DMS 273 (cell line): ENCODE measurements around the gene SEMA3B.
"Not testable (repeated sequence)": the region's sequence is repeated elsewhere in the genome, so short reads cannot be mapped to it uniquely, and the experiment has no call there.

Experiments
- DNase-seq: peaks from one replicate; lab custom pipeline; 2025; ENCODE audit not compliant: unreplicated experiment; lab: John Stamatoyannopoulos, UW

Gene SEMA3B

DNA sequence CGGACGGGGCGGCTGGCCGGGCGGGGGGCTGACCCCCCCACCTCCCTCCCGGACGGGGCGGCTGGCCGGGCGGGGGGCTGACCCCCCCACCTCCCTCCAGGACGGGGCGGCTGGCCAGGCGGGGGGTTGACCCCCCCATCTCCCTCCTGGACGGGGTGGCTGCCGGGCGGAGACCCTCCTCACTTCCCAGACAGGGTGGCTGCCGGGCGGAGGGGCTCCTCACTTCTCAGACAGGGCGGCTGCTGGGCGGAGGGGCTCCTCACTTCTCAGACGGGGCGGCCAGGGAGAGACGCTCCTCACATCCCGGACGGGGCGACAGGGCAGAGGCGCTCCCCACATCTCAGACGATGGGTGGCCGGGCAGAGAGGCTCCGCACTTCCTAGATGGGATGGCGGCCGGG lies 43.1 kb downstream of the SEMA3B start:
- not testable (repeated sequence) for DNase-seq

DNA sequence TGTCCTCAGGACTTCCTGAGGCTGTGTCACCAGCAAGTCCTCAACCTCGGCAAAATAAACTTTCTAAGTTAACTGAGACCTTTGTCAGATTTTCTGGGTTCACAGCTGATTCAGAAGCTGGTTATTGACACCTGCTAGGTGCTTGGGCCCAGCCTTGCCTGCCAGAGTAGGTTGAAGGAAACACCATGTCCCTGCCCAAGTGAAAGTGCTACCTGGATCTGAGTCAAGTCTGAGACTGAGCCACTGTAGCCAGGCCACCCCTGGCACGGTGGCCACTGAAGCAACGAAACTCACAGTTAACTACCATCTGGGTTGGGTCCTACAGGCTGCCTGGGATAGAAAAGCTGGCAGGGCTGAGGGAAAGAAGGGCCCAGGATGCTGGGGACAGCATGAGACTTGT lies 45.4 kb downstream of the SEMA3B start:
- no peak for DNase-seq

DNA sequence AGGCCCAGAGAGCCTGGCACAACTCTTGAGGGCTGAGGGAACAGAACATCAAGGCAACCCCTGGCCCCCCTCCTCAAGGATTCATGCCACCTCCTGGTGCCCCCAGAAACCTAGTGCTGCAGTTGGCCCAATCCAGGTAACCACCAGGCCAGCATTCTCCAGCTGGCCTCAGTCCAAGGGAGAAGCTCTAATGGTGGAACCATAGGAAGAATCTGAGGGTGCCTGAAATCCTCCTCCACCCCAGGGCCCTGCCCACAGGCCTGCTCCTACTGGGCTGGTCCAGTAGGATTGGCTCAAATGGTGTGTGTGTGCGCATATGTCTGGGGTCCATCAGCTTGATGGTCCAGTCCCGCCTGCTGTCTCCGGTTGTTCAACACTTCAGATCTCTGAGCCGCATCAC lies 45.9 kb downstream of the SEMA3B start:
- no peak for DNase-seq

DNA sequence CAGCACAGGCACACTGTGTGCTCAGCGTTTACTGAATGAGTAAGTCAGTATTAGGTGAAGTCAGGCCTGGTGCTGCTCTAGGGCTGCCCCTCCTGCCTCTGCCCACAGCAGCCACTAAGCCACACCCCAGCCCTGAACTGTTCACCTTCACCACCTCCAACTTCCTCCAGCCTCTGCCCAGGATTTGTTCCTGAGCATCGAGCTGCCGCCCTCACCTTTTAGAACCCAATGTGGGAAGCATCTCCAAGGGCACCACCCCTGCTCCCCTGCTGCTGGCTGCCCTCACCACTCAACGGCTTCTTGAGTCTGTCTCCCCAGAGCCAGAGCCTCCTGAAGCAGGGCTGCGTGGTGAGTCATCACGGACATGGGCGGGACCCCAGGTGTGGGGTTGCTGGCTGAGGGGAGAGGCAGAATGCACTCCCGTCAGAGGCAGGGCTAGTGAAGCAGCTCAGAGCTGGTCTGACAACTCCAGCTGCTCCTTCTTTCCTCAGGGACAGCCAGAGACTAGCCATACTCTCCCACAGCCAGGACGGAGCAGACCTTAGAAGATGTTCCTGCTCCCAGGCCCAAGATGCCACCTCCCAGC lies 47.8 kb downstream of the SEMA3B start:
- DNase-seq = peak; percentile 37

DNA sequence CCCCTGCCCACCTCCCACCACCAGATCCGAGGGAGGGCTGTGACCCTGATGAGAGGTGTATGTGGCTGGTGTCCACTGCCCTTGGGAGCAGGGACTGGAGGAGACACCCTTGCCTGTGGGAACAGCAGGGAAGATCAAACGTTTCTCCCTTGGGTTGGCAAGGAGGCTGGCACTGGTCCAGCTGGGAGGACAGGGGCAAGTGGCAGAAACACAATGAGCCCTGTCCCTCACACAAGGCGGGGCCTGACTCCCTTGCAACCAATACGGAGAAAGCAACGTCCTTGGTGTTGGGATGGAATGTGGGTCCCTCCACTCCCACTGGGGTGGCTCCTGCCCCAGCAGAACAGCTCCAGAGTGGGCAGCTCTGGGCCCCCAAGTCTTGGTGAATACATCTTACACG lies 48.4 kb downstream of the SEMA3B start:
- no peak for DNase-seq

DNA sequence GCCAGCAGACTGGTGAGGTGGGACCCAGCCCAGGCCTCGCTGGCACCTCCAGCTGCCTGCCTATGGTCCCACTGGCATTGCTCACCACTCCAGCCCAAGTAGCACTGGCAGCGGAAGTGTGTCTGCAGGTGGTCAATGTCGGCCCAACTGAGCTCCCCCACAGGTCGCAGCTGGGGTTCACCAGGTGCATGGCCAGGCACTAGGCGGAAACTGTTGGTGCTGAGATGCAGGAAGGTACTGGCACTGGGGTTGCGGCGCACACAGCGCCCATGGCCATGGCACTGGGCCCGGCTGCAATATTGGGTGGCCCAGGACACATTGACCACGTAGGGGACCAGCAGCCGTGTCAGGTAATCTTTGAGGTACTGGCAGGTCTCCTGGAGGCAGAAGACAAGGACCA lies 49.2 kb downstream of the SEMA3B start:
- no peak for DNase-seq

DNA sequence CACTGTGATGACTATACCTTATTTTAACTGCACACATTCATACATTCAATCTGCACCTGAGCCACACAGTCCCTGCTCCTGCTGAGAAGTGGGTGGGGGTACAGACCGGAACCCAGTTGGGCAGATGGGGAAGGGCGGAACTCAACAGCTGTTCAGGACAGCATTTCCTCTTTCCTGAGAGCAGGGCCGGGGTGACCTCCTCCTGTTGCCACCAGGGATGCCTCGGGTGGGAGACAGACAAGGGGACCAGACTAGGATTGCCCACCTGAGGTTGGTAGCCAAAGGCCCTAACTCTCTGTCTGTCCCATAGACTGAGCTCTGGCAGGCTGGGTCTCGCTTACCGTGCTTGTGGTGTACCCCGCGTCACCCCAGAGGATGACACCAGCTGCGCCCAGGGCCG lies 49.7 kb downstream of the SEMA3B start:
- DNase-seq = no peak

DNA sequence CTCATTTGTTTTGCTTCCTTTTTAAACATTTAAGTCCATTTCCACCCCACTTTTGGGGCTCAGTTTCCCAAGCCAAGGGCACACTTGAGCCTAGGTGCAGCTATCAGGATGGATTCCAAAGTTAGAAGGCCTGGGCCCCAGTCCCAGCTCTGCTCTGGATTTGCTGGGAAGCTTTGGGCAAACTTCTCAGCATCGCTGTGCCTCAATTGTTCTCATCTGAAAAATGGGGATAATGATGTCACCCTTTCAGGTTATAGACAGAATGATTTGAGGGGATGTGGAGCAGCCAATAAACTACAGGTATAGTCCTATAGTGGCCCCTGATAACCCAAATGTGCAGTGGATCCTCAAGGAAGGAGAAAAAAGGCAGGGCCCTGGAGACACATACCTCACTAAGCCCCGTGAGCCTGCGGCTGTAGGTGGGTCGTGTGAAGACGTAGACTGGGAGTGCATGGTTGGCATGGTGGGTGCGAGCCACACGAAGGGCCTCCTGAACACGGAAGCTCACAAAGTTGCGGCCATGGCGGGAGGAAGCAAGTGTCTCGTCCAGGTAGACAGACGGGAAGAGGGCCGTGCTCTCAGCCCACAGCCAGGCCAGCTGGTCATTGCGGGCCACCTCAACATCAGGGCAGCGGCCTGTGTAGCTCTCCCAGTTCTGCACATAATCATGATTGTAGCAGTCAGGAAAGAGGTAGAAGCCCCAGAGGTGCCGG lies 50.4 kb downstream of the SEMA3B start:
- DNase-seq = no peak

DNA sequence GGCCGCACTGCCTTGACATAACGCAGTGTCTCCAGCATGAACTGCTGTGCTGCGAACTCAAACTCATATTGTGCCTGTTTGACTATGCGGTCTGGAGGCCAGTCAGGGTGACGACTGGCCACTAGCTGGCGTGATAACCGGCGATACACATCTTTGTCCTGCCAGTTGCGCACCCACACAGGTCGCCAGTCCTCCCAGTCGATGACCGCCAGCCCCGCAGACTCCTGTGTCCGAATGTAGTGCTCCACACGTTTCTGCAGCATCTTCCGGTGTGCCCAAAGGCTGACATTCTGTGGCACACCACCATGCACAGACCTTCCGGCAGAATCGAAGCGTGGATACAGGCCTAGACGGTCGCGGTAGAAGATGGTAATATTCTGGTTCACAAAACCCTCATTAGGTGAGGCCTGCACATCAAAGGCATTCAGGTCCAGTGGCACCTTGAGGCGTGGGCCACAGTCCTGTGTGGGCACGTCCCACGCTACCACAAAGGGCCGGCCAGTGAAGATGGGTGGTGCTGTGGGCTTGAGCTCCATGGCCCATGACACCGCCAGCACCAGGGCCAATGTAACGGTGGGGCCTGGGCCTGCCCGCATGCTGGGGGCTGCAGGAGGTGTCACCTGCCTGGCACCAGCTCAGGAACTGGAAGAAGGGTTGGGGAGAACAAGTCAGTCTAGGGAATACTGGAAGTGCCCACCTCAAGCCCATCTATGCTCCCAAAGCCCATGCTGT lies 51.1 kb downstream of the SEMA3B start:
- DNase-seq = no peak

DNA sequence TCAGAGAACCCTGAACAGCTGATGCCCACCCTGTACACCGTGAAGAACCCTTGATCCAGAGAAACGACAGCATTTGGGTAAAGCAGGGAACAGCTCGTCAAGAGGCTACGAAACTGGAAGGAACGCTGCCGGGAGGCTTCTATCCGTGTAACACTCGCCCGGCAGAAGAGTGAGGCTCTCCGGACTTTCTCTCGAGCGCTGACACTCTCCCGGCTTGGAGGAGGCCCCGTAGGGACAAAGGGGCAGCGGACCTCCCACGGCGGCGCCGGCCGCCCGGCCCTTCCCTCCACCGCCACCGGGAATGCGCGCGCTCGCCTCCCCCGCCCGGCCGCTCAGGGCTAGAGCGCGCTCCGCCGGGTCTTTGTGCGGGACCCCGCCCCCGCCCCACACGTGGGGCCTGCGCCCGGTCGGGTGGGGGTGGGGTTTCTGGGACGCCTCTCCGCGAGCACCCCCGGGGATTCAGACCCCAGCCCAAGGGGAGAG lies 51.9 kb downstream of the SEMA3B start:
- peak; percentile 86 for DNase-seq

DNA sequence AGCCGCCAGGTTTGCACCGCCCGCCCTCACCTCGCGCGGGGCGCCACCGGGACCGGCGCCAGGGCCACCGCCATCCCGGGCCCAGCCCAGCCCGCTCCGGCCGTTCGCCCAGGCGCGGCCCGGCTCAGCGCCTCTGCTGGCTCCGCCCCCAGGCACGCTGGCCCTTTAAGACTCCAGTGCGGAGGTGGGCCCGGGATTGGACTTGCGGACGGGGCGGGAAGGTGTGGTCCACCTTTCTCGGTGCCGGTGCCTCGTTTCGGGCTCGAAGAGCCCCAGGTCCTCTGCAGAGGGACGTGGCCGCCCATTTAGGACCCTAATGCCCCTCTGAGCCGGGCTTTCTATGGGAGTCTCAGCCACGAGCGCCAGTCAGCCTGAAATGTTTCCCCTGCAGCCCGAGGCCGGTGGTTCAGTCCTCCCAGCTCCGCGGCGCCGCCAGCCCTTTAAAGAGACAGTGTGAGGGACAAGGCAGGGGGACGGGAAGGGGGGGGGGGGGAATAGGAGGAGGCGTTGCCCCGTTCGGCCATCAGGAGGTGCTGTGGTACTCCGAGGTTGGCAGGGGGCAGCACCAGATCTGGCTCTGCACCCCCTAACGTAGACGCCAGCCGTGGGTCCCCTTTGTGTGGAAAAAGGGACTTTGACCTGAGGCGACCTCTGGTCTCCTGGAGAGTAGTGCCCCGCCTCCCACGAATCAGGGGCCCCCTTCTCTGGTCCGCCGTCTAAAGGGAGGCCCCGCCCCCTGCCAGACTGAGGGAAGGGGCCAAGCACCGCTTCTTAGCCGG lies 52.6 kb downstream of the SEMA3B start:
- peak; percentile 90 for DNase-seq

DNA sequence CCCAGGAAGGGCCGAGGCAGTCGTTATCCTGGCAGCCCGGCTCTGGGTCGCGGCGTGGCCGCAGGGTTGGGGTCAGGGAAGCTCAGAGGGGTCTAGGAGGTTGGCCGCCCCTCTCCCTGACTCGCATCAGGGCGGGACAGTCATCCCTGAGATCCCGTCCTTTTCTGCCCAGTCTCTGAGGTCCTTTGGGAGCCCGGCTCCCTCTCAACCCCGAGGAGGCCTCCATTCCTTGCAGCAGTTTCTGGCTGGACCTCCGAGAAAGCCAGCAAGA lies 53.1 kb downstream of the SEMA3B start:
- DNase-seq = no peak

DNA sequence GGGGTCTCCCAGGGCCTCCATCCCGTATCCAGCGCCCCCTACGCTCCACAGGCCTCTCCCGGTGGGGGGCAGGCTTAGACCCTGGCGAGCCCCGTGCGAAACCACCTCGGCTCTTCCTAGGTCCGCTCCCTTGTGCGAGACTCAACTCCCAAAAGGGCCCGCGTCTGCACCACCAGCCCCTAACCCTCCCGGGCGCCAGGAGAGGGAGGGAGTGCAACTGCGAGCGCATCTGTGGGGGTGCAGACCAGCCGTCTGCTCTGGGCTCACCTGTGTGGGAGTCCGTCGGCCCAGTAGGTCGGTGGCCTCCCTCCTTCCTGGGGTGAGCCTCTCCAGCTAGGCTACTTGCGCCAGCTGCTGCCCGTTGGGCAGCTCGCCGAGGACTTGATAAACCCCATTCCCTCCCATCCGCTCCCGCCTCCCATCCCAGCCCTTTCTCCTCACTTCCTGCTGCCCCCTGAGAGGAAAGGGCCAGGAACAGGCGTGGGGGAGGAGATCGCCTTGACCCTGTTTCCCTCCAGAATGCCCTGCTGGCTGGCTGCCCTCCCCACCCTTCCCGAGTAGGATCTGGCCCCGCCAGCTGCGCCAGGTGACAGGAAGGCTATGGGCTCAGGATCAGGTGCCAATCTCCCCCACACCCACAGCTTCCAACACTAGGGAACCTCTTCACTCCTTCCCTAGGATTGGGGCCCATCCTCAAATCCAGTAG lies 53.6 kb downstream of the SEMA3B start, which contains the start of gene HYAL2:
HYAL2 (minus strand) TSS at position 360 of the 706 bp plus-strand sequence. CDS start 2,256 bp downstream, outside the sequence.
- DNase-seq = no peak

DNA sequence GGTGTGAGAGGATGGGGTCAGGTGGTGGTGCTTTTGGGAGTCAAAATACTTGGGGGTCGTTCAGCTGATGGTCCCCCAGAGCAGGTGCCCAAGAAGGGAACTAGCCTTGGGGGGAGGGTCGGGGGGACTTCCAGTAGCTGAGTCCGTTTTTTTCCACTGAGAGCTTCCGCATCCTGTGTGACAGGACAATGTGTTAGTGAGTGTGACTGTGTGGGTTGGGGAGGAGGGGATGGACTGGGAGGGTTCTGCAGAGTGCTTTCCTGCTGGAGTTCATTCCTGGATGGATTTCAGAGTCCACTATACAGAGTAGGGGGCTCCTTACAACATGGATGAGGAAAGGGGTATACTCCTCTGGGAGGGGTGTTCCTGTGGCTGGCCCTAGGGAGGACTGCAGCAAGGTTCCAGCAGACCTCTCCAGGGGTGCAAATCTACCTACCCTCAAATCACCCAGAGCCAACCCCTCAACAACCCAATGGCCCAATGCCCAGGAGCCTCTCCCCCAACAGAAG lies 54.2 kb downstream of the SEMA3B start:
- DNase-seq = no peak

DNA sequence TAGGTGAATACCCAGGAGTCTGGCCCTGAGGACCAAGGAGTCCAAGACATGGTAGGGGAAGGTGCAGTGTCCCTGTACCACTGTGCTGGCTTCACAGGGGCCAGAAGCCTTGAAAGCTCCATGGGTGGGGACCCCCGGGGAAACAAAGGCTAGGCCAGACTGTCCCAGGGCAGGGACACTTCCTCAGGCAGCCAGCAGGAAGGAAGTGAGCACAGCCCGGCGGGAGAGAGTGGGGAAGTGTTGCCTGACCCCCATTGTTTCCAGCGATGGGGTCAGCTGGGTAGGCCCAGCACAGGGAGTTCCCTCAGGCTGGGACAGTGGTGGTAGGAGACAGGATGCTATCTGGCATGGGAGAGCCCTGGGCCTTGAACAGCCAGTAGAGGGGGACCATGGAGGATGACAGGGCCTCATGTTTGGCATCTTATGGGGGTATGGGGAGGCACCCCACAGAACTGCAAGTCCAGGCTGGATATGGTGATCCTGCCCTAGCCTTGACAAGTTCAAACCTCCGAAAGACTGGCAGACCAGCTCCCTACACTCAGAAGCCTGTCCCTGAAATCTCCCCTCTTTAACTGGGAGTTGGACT lies 54.8 kb downstream of the SEMA3B start:
- no peak for DNase-seq

DNA sequence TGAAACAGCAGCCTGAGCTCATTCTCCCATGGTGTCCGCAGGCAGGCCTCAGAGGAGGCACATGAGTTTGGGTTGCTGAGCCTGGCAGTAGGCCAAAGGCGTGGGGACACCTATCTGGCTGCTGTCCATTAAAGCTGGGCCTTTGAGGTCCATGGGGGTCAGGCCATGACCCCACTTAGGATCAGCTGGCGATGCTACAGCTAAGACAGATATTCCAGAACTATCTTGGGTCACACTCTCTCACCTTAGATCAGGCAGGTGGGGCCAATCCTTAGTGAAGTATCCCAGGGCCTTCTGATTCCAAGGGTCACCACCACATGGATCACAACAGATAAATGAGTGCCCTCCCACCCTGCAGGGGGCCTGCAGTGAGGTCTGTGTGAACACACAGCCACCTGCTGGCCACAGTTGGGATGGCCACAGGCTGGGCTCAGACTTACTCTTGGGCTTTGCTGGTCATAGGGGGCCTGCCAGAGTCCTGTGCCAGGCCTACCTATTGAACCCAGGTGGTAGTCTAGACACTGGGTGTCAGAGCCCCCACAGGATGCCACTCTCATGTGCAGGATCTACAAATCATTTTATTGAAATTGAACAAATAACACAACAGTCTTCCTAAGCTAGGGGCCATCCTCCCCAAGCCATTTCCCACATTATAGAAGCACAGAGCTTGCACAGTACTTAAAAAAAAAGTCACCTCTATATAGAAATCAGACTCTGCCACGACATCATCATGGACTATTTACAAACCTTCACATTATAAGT lies 55.6 kb downstream of the SEMA3B start:
- peak; percentile 82 for DNase-seq

DNA sequence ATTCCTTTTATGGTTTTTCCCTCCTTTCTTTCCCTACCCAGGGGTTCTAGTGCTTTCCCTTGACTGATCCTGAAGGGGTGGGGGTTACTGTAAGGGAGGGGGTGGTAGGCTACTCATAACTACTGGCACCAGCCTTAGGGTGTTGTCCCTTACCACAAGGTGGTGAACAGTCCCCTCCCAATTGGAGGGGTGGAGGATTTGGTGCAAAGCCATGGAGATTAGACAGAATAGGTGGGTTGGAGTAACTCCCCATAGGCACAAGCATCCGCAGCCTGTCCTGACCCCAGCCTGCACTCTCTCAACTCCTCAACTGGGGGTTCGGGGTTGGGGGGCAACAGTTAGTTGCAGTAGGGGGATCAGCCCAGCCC lies 56.1 kb downstream of the SEMA3B start:
- DNase-seq = no peak

DNA sequence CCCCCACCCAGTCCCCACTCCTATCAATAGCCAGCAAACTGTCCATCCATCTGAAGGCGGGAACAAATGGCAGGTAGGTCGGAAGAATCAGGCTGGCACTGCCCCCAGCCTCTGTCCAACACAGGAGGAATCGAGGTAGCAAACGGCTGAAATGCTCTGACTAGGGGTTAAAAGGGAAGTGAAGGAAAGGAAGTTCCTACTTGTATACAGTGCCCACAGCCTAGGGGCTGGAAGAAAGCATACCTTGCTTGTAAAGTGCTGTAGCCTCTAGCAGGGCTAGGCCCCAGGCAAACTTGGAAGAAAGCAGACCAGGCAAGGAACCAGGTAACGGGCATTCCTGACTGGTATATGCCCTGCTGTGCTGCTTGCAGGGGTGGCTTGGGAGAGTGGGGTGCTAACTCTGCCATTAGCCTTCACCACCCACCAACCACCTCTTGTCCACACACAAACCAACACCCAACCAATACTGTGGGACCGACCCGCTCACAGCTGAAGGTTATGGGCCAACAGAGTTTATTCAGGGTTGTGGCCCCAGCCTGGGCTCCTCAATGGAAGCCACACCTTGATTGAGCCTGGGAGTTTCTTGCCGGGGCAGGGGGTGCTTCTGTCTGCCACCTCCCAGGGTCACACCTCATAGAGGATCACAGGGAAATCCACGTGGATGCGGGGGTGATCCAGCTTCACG lies 56.7 kb downstream of the SEMA3B start:
- DNase-seq = no peak

DNA sequence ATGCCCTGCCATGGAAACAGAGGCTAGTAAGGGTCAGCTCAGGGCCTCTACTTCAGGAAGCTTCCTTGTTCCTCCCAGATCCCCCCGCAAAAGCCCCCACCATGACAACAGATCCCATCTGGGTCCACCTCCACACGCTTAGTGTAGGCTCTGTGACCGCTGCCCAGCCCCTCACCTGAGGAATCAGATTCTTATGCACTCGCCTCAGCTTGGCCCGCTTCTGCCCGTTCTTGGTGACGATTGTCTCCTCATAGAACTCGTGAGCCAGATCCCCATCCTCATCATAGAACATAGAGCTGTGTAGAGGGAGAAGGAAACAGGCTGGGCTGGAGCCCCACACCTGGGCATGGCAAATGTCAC lies 57.2 kb downstream of the SEMA3B start:
- no peak for DNase-seq
